ENCODE results near the gene EGFL7. TPM values are rescaled to one million over a fixed set of nuclear protein-coding genes. Genes with fewer than 3 reads are reported as not detected.

Gene EGFL7
- total RNA-seq, 2 donors from 2014 or later = 5.7 TPM; not detected in 1

DNA sequence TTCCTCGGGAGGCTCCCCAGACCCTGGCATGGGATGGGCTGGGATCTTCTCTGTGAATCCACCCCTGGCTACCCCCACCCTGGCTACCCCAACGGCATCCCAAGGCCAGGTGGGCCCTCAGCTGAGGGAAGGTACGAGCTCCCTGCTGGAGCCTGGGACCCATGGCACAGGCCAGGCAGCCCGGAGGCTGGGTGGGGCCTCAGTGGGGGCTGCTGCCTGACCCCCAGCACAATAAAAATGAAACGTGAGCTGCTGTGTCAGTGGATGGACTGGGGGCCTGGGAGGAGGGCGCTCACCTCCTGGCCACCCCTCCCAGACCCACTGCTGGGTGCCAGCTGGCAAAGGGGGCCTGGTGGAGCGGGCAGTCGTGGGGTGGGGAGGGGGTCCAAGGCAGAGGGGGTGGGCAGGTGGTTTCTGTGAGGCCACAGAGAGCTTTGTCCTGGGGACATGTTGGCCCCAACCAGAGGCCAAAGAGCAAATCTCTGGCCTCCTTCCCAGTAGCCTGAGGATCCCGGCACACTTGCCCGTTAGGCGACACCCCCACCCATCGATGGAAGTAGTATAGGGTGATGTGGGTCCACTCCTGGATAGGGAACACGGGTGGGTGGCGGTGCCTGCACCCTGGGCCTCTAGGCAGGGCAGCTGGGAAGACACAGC is 9.8 kb downstream of the EGFL7 start:
- peaks cover 5% of the 10 kb centered on the region for H3K4me1 Mint-ChIP-seq
- DNase-seq = no peak
- no peak overlapping the region for H3K4me3 Mint-ChIP-seq
- no peaks in the 10 kb centered on the region for H3K36me3 Mint-ChIP-seq (ENCODE audit: low read depth)
- H3K9me3 ChIP-seq (ENCODE audit: control insufficient read depth, low read length, poor library complexity, severe bottlenecking) = no peaks in the 10 kb centered on the region
- H3K27ac Mint-ChIP-seq = no peak overlapping the region
- H3K27me3 Mint-ChIP-seq = peaks cover 7% of the 10 kb centered on the region
- no peak for ATAC-seq

GRCh38 chr9:136673088-136673974 is 10.6 kb downstream of the EGFL7 start:
- peaks cover 5% of the 10 kb centered on the region for H3K4me1 Mint-ChIP-seq
- H3K4me3 Mint-ChIP-seq = no peak overlapping the region
- ATAC-seq (no peak), DNase-seq (no peak)
- H3K36me3 Mint-ChIP-seq (ENCODE audit: low read depth) = no peaks in the 10 kb centered on the region
- no peak overlapping the region for H3K27ac Mint-ChIP-seq
- peaks cover 7% of the 10 kb centered on the region for H3K27me3 Mint-ChIP-seq
- H3K9me3 ChIP-seq (ENCODE audit: control insufficient read depth, low read length, poor library complexity, severe bottlenecking) = no peaks in the 10 kb centered on the region

GRCh38 chr9:136673975-136674785 is 11.5 kb downstream of the EGFL7 start:
- Mint-ChIP-seq H3K4me3 (no peak overlapping the region), H3K36me3 (ENCODE audit: low read depth) (no peaks in the 10 kb centered on the region), H3K27me3 (no peaks in the 10 kb centered on the region), H3K27ac (peak overlapping the region; percentile 63), H3K4me1 (peaks cover 2% of the 10 kb centered on the region)
- DNase-seq (no peak), ATAC-seq (no peak)
- no peaks in the 10 kb centered on the region for H3K9me3 ChIP-seq (ENCODE audit: control insufficient read depth, low read length, poor library complexity, severe bottlenecking)

- no peak overlapping the region for H3K27ac Mint-ChIP-seq
- ATAC-seq (no peak), DNase-seq (no peak)
- H3K4me1 Mint-ChIP-seq = peaks cover 2% of the 10 kb centered on the region
- no peaks in the 10 kb centered on the region for H3K27me3 Mint-ChIP-seq
- H3K9me3 ChIP-seq (ENCODE audit: control insufficient read depth, low read length, poor library complexity, severe bottlenecking) = no peaks in the 10 kb centered on the region
- no peak overlapping the region for H3K4me3 Mint-ChIP-seq
- H3K36me3 Mint-ChIP-seq (ENCODE audit: low read depth) = no peaks in the 10 kb centered on the region
Measured at GRCh38 chr9:136674786-136675349, 12.2 kb downstream of the EGFL7 start.

GRCh38 chr9:136675477-136676296 is 13.0 kb downstream of the EGFL7 start:
- Mint-ChIP-seq H3K4me1 (peaks cover 2% of the 10 kb centered on the region), H3K36me3 (ENCODE audit: low read depth) (no peaks in the 10 kb centered on the region), H3K4me3 (no peak overlapping the region), H3K27me3 (no peaks in the 10 kb centered on the region), H3K27ac (no peak overlapping the region)
- ATAC-seq (no peak), DNase-seq (no peak)
- no peaks in the 10 kb centered on the region for H3K9me3 ChIP-seq (ENCODE audit: control insufficient read depth, low read length, poor library complexity, severe bottlenecking)

GRCh38 chr9:136676297-136676794 is 13.6 kb downstream of the EGFL7 start:
- H3K27ac Mint-ChIP-seq = no peak overlapping the region
- no peaks in the 10 kb centered on the region for H3K36me3 Mint-ChIP-seq (ENCODE audit: low read depth)
- H3K27me3 Mint-ChIP-seq = no peaks in the 10 kb centered on the region
- H3K4me3 Mint-ChIP-seq = no peak overlapping the region
- no peaks in the 10 kb centered on the region for H3K9me3 ChIP-seq (ENCODE audit: control insufficient read depth, low read length, poor library complexity, severe bottlenecking)
- peaks cover 2% of the 10 kb centered on the region for H3K4me1 Mint-ChIP-seq
- no peak for DNase-seq
- ATAC-seq = no peak

DNA sequence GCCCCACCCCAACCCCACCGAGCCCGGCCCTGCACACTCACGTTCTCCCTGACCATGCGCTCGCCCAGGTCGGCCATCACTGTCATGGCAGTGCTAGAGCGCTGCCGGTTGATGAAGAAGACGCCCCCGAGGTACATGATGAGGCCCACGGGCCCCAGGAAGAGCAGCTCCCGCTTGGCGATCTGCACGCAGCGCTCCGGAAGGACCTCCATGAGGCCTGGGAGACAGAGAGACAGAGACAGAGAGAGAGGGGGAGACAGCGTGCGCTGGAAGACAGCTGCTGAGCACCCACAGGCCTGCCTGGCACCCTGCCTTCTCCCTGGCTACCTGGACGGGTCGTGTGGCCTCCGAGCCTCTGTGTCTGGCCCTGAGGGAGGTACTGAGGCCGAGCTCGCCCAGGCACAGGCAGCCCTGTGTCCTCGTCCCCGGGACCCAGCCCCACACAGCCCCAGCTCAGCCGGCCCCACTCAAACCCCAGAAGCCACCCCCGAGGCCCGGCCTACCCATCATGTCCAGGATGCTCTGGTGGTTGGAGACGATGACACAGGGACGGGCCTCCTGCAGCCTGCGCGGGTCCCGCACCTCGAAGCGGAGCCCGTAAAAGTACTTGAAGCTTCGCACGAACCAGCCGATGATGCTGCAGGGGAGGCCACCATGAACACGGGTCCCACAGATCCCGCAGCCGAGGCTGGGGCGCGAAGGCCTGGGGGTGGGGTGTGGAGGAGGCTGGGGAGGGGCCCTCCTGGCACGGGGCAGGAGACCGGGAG is 14.4 kb downstream of the EGFL7 start:
- Mint-ChIP-seq H3K4me3 (no peak overlapping the region), H3K36me3 (ENCODE audit: low read depth) (no peaks in the 10 kb centered on the region), H3K27ac (no peak overlapping the region), H3K27me3 (no peaks in the 10 kb centered on the region), H3K4me1 (no peaks in the 10 kb centered on the region)
- no peak for DNase-seq
- H3K9me3 ChIP-seq (ENCODE audit: control insufficient read depth, low read length, poor library complexity, severe bottlenecking) = no peaks in the 10 kb centered on the region
- ATAC-seq = no peak

DNA sequence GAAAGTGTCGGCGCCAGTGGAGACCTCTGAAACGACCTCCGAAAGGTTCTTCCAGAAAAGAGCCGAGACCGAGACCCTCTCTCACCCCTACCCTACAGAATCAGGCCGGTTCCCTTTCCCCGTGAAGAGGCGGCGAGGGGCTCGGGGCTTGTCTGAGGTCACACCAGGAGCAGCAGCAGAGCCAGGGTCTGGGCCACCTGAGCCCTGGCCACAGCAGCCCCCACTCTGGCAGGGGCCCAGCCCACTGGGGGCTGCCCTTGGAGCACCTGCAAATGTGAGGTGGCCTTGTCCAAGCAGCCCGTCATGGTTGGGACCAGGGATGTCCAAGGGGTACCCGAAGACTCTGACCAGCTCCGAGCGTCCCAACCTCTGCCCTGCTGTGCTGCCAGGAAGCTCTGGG is 15.3 kb downstream of the EGFL7 start:
- H3K36me3 Mint-ChIP-seq (ENCODE audit: low read depth) = no peaks in the 10 kb centered on the region
- H3K4me3 Mint-ChIP-seq = no peak overlapping the region
- ATAC-seq = no peak

GRCh38 chr9:136678624-136679023 is 15.9 kb downstream of the EGFL7 start:
- H3K4me3 Mint-ChIP-seq = no peak overlapping the region
- no peak for ATAC-seq
- no peak overlapping the region for H3K27ac Mint-ChIP-seq
- no peaks in the 10 kb centered on the region for H3K4me1 Mint-ChIP-seq
- H3K27me3 Mint-ChIP-seq = no peaks in the 10 kb centered on the region
- no peaks in the 10 kb centered on the region for H3K9me3 ChIP-seq (ENCODE audit: control insufficient read depth, low read length, poor library complexity, severe bottlenecking)
- no peak for DNase-seq
- H3K36me3 Mint-ChIP-seq (ENCODE audit: low read depth) = no peaks in the 10 kb centered on the region

More for the DNA sequence above, 15.3 kb downstream of the EGFL7 start:
- H3K27me3 Mint-ChIP-seq = no peaks in the 10 kb centered on the region
- H3K4me1 Mint-ChIP-seq = no peaks in the 10 kb centered on the region
- DNase-seq = no peak
- no peaks in the 10 kb centered on the region for H3K9me3 ChIP-seq (ENCODE audit: control insufficient read depth, low read length, poor library complexity, severe bottlenecking)
- no peak overlapping the region for H3K27ac Mint-ChIP-seq

DNA sequence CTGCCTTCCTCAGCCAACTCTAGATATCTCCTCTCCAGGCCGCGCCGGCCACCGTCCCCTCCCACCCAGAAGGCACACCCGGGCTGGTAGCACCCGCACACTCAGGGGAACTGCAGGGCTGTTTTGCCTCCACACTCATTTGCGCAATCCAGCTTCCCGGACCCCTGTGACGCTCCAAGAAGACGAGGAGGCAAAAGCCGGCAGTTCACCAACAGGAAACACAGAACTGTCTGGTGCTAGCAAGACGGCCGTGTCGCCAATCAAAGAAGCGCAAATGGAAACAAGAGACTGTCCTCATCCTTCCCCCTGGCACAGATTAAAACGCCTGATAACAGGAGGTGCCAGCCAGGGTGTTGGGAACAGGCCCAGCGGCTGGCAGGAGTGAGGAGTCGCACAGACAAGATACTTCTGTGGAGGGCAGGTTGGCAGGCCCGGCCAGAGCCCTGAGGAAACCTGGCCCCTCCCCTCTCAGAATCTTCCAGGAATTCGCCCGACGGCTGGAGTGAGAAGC is 16.8 kb downstream of the EGFL7 start:
- H3K27me3 Mint-ChIP-seq = no peaks in the 10 kb centered on the region
- ATAC-seq (no peak), DNase-seq (no peak)
- no peaks in the 10 kb centered on the region for H3K9me3 ChIP-seq (ENCODE audit: control insufficient read depth, low read length, poor library complexity, severe bottlenecking)
- H3K27ac Mint-ChIP-seq = no peak overlapping the region
- no peaks in the 10 kb centered on the region for H3K4me1 Mint-ChIP-seq
- no peaks in the 10 kb centered on the region for H3K36me3 Mint-ChIP-seq (ENCODE audit: low read depth)
- H3K4me3 Mint-ChIP-seq = no peak overlapping the region

- ATAC-seq = no peak
Measured at GRCh38 chr9:136681029-136681428, 18.3 kb downstream of the EGFL7 start.

More at GRCh38 chr9:136681029-136681428, 18.3 kb downstream of the EGFL7 start:
- Mint-ChIP-seq H3K4me1 (peaks cover 3% of the 10 kb centered on the region), H3K36me3 (ENCODE audit: low read depth) (no peaks in the 10 kb centered on the region), H3K27ac (no peak overlapping the region), H3K27me3 (no peaks in the 10 kb centered on the region), H3K4me3 (no peak overlapping the region)
- DNase-seq = no peak
- no peaks in the 10 kb centered on the region for H3K9me3 ChIP-seq (ENCODE audit: control insufficient read depth, low read length, poor library complexity, severe bottlenecking)
